ENCODE results near the gene STK11IP. TPM values are rescaled to one million over a fixed set of nuclear protein-coding genes. Genes with fewer than 3 reads are reported as not detected.

STK11IP gene
- total and polyA plus RNA-seq, 2 of the 13 experiments (the other 11 are each of a cell fraction or from before 2014, with no cell fraction given): 12.8 to 24.0 TPM

DNA sequence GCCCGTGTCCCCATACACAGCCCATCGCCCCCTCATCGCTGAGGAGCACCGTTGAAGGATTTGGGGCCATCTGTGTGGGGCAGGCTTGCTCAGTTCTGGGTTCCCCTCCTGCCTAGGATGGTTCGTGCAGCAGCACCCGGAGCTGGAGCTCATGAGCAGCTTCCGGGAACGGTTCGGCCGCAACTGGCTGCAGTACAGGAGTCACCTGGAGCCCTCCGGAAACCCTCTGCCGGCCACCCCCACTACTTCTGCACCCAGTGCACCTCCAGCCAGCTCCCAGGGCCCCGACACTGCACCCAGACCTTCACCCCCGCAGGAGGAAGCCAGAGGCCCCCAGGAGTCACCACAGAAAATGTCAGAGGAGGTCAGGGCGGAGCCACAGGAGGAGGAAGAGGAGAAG is 10.3 kb downstream of the STK11IP start:
- no peaks in the 10 kb centered on the region for H3K9me3 ChIP-seq (ENCODE audit: low read length)
- no peak overlapping the region for H3K4me3 ChIP-seq (replicated peaks in 1 of 3; ENCODE audit: insufficient read depth in 1 of 3, low read depth in 2 of 3, low read length in 3 of 3)
- H3K36me3 ChIP-seq (replicated peaks in 1 of 2; ENCODE audit: control insufficient read depth in 1 of 2, insufficient read depth in 2 of 2, low read length in 2 of 2): peaks cover 16 to 36% of the 10 kb centered on the region in 2 experiments
- no peaks in the 10 kb centered on the region for H3K79me2 ChIP-seq (ENCODE audit: insufficient read depth, low read length)
- FAIRE-seq (no peak), DNase-seq (ENCODE audit: low spot score) (no peak), ATAC-seq (no peak)
- no peak overlapping the region for H2AFZ ChIP-seq (ENCODE audit: low read length)
- H3K9ac ChIP-seq (ENCODE audit: insufficient read depth, low read depth, low read length): no peak overlapping the region
- ChIA-PET CTCF (ENCODE audit: low intra/inter-chr PET ratio, low total read pairs) (no interaction called here), POLR2A (no interaction called here)
- no TSS peak for BruUV-seq (replicated peaks)
- H3K4me1 ChIP-seq (ENCODE audit: insufficient read depth, low read length): peaks cover 17% of the 10 kb centered on the region
- TF ChIP-seq ZBTB8A (CRISPR knock-in tag; IDR thresholded peaks at IDR 0.05; ENCODE audit: borderline replicate concordance, low read depth): no peak
- TF ChIP-seq ZNF549 (CRISPR knock-in tag; IDR thresholded peaks at IDR 0.05): no peak
- no peak for TF ChIP-seq RELA (CRISPR knock-in tag; IDR thresholded peaks at IDR 0.05)
- TF ChIP-seq TFAP4 (IDR thresholded peaks at IDR 0.05; ENCODE audit: borderline replicate concordance, low read depth): no peak
- no peak for TF ChIP-seq AGO2 (optimal IDR thresholded peaks at IDR 0.05; ENCODE audit: low read depth, low read length)
- TF ChIP-seq PRMT3 (CRISPR knock-in tag; IDR thresholded peaks at IDR 0.05; ENCODE audit: borderline replicate concordance, low read depth): no peak
- no peak for TF ChIP-seq NFATC3 (CRISPR knock-in tag; IDR thresholded peaks at IDR 0.05)
- TF ChIP-seq, protein P1, sequence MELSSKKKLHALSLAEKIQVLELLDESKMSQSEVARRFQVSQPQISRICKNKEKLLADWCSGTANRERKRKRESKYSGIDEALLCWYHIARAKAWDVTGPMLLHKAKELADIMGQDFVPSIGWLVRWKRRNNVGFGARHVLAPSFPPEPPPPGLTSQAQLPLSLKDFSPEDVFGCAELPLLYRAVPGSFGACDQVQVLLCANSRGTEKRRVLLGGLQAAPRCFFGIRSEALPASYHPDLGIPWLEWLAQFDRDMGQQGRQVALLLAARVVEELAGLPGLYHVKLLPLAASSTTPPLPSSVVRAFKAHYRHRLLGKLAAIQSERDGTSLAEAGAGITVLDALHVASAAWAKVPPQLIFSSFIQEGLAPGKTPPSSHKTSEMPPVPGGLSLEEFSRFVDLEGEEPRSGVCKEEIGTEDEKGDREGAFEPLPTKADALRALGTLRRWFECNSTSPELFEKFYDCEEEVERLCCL (CRISPR knock-in tag; IDR thresholded peaks at IDR 0.05; ENCODE audit: borderline replicate concordance): no peak
- no peaks in the 10 kb centered on the region for H3K27me3 ChIP-seq (ENCODE audit: control insufficient read depth in 1 of 2, insufficient read depth in 2 of 2, low read length in 2 of 2)
- intact Hi-C loops (cut with micrococcal nuclease; ENCODE audit: unreplicated experiment) (no loop called here), in situ Hi-C loops (cut with HindIII; ENCODE audit: extremely low pct_ligation_motif_present, low pct_unique_long_range_greater_than_20kb) (no loop called here)
- H4K20me1 ChIP-seq (ENCODE audit: insufficient read depth, low read length): no peaks in the 10 kb centered on the region
- H3K27ac ChIP-seq (ENCODE audit: extremely low read length, insufficient read depth, low read length): no peak overlapping the region
- WGBS (ENCODE audit: low lambda C conversion rate): 86% methylated on average over 15 of the region's 15 CpGs
- H3K4me2 ChIP-seq (ENCODE audit: low read depth, low read length): no peak overlapping the region

Data from HepG2 (cell line).